ENCODE data around the gene GDPD4.

The GDPD4 gene

GRCh38 chr11:77189588-77190210, 111.8 kb downstream of the GDPD4 start:
- TF ChIP-seq, protein P1, sequence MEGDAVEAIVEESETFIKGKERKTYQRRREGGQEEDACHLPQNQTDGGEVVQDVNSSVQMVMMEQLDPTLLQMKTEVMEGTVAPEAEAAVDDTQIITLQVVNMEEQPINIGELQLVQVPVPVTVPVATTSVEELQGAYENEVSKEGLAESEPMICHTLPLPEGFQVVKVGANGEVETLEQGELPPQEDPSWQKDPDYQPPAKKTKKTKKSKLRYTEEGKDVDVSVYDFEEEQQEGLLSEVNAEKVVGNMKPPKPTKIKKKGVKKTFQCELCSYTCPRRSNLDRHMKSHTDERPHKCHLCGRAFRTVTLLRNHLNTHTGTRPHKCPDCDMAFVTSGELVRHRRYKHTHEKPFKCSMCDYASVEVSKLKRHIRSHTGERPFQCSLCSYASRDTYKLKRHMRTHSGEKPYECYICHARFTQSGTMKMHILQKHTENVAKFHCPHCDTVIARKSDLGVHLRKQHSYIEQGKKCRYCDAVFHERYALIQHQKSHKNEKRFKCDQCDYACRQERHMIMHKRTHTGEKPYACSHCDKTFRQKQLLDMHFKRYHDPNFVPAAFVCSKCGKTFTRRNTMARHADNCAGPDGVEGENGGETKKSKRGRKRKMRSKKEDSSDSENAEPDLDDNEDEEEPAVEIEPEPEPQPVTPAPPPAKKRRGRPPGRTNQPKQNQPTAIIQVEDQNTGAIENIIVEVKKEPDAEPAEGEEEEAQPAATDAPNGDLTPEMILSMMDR (IDR thresholded peaks at IDR 0.05) = no peak

DNA sequence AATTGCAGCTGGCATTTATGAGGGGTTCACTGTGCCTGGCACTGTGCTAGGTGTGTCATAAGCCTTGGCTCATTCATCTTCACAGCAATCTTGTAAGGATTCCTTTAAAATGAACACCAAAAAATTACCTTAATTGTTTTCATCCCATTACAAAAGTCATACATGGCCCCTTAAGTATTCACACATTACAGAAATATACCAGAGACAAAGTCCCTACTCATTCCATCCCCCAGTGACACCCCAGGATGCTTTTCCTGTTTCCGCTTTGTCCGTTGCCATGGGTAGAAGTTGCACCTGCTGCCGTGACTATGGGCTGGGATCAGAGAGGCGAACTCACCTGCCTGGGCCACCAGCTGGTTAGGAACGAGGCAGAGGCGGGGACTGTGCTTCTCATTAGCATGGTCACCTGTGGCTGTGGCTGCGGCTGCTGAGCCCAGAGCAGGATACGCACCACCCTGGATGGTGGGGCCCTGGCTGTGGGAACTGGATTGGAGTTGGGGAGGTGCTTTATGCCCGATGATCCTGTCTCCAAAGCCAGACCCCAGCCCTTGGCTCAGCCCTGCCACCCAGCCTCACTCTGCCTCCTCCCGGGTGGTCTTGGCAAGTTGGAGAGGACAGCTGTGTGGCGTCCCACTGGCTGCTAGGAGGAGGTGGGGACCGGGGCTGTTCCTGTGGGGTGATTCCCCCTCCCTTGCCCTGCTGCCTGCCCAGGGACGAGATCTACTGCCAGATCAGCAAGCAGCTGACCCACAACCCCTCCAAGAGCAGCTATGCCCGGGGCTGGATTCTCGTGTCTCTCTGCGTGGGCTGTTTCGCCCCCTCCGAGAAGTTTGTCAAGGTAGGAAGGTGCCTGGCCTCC, 112.6 kb downstream of the GDPD4 start:
- TF ChIP-seq, protein P1 (IDR thresholded peaks at IDR 0.05) = peak; percentile 36

GRCh38 chr11:77187776-77188632, 113.5 kb downstream of the GDPD4 start:
- TF ChIP-seq, protein P1 (IDR thresholded peaks at IDR 0.05) = peak; percentile 95

DNA sequence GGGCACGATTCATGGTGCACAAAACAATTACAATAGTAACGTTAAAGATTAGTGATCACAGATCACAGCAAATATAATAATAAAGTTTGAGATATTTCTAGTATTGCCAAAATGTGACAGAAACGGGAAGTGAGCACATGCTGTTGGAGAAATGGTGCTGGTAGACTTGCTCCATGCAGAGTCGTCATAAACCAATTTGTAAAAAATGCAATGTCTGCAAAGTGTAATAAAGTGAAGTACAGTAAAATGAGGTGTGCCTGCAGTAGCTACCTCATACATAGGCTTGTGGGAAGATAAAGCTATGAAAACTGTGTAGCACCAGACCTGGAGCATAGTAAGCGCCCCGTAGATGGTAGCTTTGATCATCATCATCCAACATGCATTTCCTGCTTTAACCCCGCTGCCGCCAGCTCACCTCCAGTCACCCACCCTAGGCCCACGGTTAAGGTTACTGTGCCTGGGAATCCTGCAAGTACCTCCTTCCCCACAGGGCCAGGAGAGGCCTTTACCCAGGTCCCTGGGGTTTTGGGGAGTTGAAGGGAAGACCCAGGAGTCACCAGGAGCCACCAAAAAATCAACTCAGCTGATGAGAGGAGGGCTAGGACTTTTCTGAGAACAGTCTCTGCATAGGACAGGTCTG, 114.3 kb downstream of the GDPD4 start:
- TF ChIP-seq, protein P1 (IDR thresholded peaks at IDR 0.05) = no peak

GRCh38 chr11:77186302-77186701, 115.2 kb downstream of the GDPD4 start:
- TF ChIP-seq, protein P1 (IDR thresholded peaks at IDR 0.05) = no peak

DNA sequence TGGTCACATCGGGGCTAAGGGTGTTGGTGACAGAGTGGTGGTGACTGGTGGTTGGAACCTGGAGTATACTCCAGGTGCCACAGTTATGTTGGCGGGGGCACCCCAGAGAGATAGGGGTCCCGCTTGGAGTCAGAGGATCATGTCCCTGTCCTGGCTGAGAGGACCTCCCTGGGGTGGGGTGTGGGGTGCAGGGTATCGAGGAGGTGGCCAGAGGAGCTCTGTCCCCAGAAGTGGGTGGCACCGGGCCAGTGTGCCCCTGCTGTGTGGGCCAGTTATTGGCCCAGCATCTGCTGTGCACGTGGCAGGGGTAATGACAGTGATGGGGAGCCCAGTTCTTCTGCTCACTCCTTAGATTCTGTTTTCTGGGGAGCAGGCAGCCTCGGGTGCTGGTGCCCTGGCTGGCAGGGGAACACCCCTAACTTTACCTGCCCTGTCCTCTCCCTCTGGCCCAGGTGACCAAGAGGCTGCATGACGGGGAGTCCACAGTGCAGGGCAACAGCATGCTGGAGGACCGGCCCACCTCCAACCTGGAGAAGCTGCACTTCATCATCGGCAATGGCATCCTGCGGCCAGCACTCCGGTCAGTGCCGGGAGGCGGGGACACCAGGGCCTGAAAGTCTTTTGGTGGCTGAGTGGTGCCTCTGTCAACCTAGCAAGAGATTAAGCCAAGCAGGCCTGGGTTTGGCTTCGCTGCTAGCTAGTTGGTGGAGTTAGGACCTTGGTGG, 117.2 kb downstream of the GDPD4 start:
- TF ChIP-seq, protein P1 (IDR thresholded peaks at IDR 0.05) = no peak
